HepG2 (cell line): ENCODE results near the gene THBD. TPM values are rescaled to one million over a fixed set of nuclear protein-coding genes. Genes with fewer than 3 reads are reported as not detected.

Experiments used
- ATAC-seq: fragments of 200-7000 bp; cut with Tn5 transposase; 3 replicates; pipeline ENCODE4 v1.9.1; 2020; ENCODE audit warnings: mild to moderate bottlenecking, moderate library complexity
- BruUV-seq: library from RNA; stranded (reverse); fragments of 400-500 nt; replicated peaks from 2 replicates; lab custom pipeline; 2021; lab: Mats Ljungman, UMichigan
- CTCF ChIA-PET: fragments of 300-600 bp; formaldehyde crosslinking; extraction: SDS; loops from one replicate; lab custom pipeline; 2021; ENCODE audit warnings: low total read pairs, inconsistent platforms, low intra/inter-chr PET ratio; lab: Yijun Ruan, JAX
- POLR2A ChIA-PET: fragments of 350-600 bp; sonication (Branson Sonifier 250); formaldehyde crosslinking; loops from one replicate; lab custom pipeline; 2020; ENCODE audit warnings: antibody characterized with exemption, inconsistent platforms; lab: Yijun Ruan, JAX
- DNase-seq: peaks from one replicate; pipeline ENCODE4 v3.0.0-alpha.2; 2015; ENCODE audit warnings: low spot score
- FAIRE-seq: peaks from 3 replicates; lab custom pipeline; 2011; peaks lifted over from hg19 to GRCh38; lab: Jason Lieb, UNC
- H2AFZ ChIP-seq: one replicate; pipeline ENCODE4 v1.6.1; 2011; ENCODE audit warnings: low read length, inconsistent platforms
- H3K27ac ChIP-seq: fragments of 300-600 bp; 3 replicates; pipeline ENCODE4 v1.8.0; 2011; ENCODE audit warnings: mixed run types, mild to moderate bottlenecking, mixed read lengths, low read length, inconsistent platforms; ENCODE audit not compliant: insufficient read depth; ENCODE audit errors: extremely low read length
- H3K27me3 ChIP-seq, 2 experiments: fragments of 200-600 bp in 1 of 2; 2 replicates in 1 of 2; 3 replicates in 1 of 2; pipeline versions ENCODE4 v1.6.0 to v1.8.0; 2011; ENCODE audit warnings: low read length in 2 of 2, mild to moderate bottlenecking in 2 of 2, moderate library complexity in 2 of 2, inconsistent platforms in 1 of 2; ENCODE audit not compliant: insufficient read depth in 2 of 2, control insufficient read depth in 1 of 2
- H3K36me3 ChIP-seq, 2 experiments: fragments of 200-600 bp in 1 of 2; replicated peaks in 1 of 2; 2 replicates in 1 of 2; 3 replicates in 1 of 2; pipeline versions ENCODE4 v1.5.1 to v1.8.0; 2011; ENCODE audit warnings: low read length in 2 of 2, inconsistent platforms in 1 of 2; ENCODE audit not compliant: insufficient read depth in 2 of 2, control insufficient read depth in 1 of 2
- H3K4me1 ChIP-seq: 2 replicates; pipeline ENCODE4 v1.5.1; 2012; ENCODE audit warnings: low read length, inconsistent platforms; ENCODE audit not compliant: insufficient read depth
- H3K4me2 ChIP-seq: 2 replicates; pipeline ENCODE4 v1.6.0; 2011; ENCODE audit warnings: low read depth, low read length, inconsistent platforms
- H3K4me3 ChIP-seq, 3 experiments: fragments of 200-600 bp in 1 of 3; sonication (generic), shearing (Covaris generic) in 1 of 3; replicated peaks in 1 of 3; 2 replicates each; pipeline ENCODE4 v1.5.1; 2011 to 2016; ENCODE audit warnings: low read length in 3 of 3, inconsistent platforms in 2 of 3, low read depth in 2 of 3, mild to moderate bottlenecking in 2 of 3, control low read depth in 1 of 3, mixed read lengths in 1 of 3; ENCODE audit not compliant: insufficient read depth in 1 of 3
- H3K79me2 ChIP-seq: one replicate; pipeline ENCODE4 v1.6.1; 2011; ENCODE audit warnings: low read length, inconsistent platforms; ENCODE audit not compliant: insufficient read depth
- H3K9ac ChIP-seq: 2 replicates; pipeline ENCODE4 v1.6.0; 2011; ENCODE audit warnings: mild to moderate bottlenecking, low read depth, low read length, inconsistent platforms; ENCODE audit not compliant: insufficient read depth
- H3K9me3 ChIP-seq: 2 replicates; pipeline ENCODE4 v1.5.1; 2012; ENCODE audit warnings: mild to moderate bottlenecking, low read length
- H4K20me1 ChIP-seq: 2 replicates; pipeline ENCODE4 v1.6.0; 2011; ENCODE audit warnings: inconsistent platforms, mild to moderate bottlenecking, low read length, moderate library complexity; ENCODE audit not compliant: insufficient read depth
- AGO1 ChIP-seq: fragments of 200-400 bp; formaldehyde crosslinking; IDR thresholded peaks from 2 replicates; pipeline ENCODE4 v1.6.1; 2017; ENCODE audit warnings: mild to moderate bottlenecking, low read depth, low read length, moderate library complexity; ENCODE audit not compliant: poor library complexity, severe bottlenecking
- NFKB2 ChIP-seq: sonication (generic); formaldehyde crosslinking; IDR thresholded peaks from 2 replicates; pipeline ENCODE4 v1.4.0; 2020; ENCODE audit warnings: missing genetic modification reagents, borderline replicate concordance
- RFXAP ChIP-seq: sonication (generic); formaldehyde crosslinking; IDR thresholded peaks from 2 replicates; pipeline ENCODE4 v1.4.0; 2020; ENCODE audit warnings: missing genetic modification reagents, borderline replicate concordance
- SMAD9 ChIP-seq: sonication (generic); formaldehyde crosslinking; IDR thresholded peaks from 2 replicates; pipeline ENCODE4 v1.5.1; 2020; ENCODE audit warnings: mild to moderate bottlenecking, missing genetic modification reagents
- THRA ChIP-seq: sonication (generic); formaldehyde crosslinking; IDR thresholded peaks from 2 replicates; pipeline ENCODE4 v1.4.0; 2020; ENCODE audit warnings: missing genetic modification reagents, borderline replicate concordance
- YEATS4 ChIP-seq: sonication (generic); formaldehyde crosslinking; IDR thresholded peaks from 2 replicates; pipeline ENCODE4 v1.4.0; 2020; ENCODE audit warnings: missing genetic modification reagents, borderline replicate concordance
- ZFP36L2 ChIP-seq: sonication (generic); formaldehyde crosslinking; IDR thresholded peaks from 2 replicates; pipeline ENCODE4 v1.4.0; 2020; ENCODE audit warnings: missing genetic modification reagents
- ZMYM4 ChIP-seq: sonication (generic); formaldehyde crosslinking; IDR thresholded peaks from 2 replicates; pipeline ENCODE4 v1.8.1; 2023; ENCODE audit warnings: mild to moderate bottlenecking, missing genetic modification reagents
- ZNF12 ChIP-seq: sonication (generic); formaldehyde crosslinking; IDR thresholded peaks from 2 replicates; pipeline ENCODE4 v1.5.0; 2020; ENCODE audit warnings: missing genetic modification reagents
- ZNF18 ChIP-seq: sonication (generic); formaldehyde crosslinking; IDR thresholded peaks from 2 replicates; pipeline ENCODE4 v1.8.0; 2022; ENCODE audit warnings: mild to moderate bottlenecking, missing genetic modification reagents; ENCODE audit not compliant: insufficient replicate concordance
- ZNF34 ChIP-seq: sonication (generic); formaldehyde crosslinking; IDR thresholded peaks from 2 replicates; pipeline ENCODE4 v1.4.0; 2020; ENCODE audit warnings: mild to moderate bottlenecking, missing genetic modification reagents, borderline replicate concordance
- ZNF839 ChIP-seq: sonication (generic); formaldehyde crosslinking; IDR thresholded peaks from 2 replicates; pipeline ENCODE4 v1.4.0; 2020; ENCODE audit warnings: missing genetic modification reagents, mild to moderate bottlenecking, borderline replicate concordance
- WGBS: methylation state at CpG from one replicate; pipeline ENCODE4 v1.1.6; 2017; ENCODE audit warnings: low lambda C conversion rate; 5-methylcytosine and 5-hydroxymethylcytosine counted together
- in situ Hi-C: cut with HindIII; loops from 2 replicates; pipeline ENCODE4 v1.10.0; 2017; ENCODE audit warnings: low pct_unique_long_range_greater_than_20kb; ENCODE audit not compliant: extremely low pct_ligation_motif_present
- intact Hi-C: fragments of 100-400 bp; cut with micrococcal nuclease; formaldehyde crosslinking; loops from one replicate; pipeline ENCODE4 v1.10.0; 2022; ENCODE audit not compliant: unreplicated experiment
- polyA plus RNA-seq, 8 experiments: library from polyadenylated mRNA; depleted of rRNA in 3 of 8; stranded (reverse) in 7 of 8; unstranded in 1 of 8; fragments of >200 nt; fragmentation: Illumina TruSeq in 4 of 8; extraction: Trizol in 4 of 8; gene quantifications; 2 replicates each; pipeline versions ENCODE4 v1.2.1 to v1.2.3, GENCODE V29; 2011 to 2016; ENCODE audit warnings: low read depth in 4 of 8, missing spikeins in 1 of 8, mixed read lengths in 1 of 8; ENCODE audit not compliant: insufficient read depth in 1 of 8
- total RNA-seq, 5 experiments: library from RNA; depleted of rRNA; stranded (reverse); fragments of >200 nt; fragmentation: Illumina TruSeq; extraction: Trizol; gene quantifications; 2 replicates each; pipeline ENCODE4 v1.2.3, GENCODE V29; 2016; ENCODE audit warnings: low read depth in 1 of 5
- TF ChIP-seq, protein P1 (sequence below), 2 experiments: fragments of 450-650 bp in 1 of 2; sonication (generic) in 1 of 2; formaldehyde crosslinking; IDR thresholded peaks; 2 replicates each; pipeline versions ENCODE4 v1.5.0 to v1.8.0; 2020 to 2022; ENCODE audit warnings: mild to moderate bottlenecking in 1 of 2, missing genetic modification reagents in 1 of 2
- TF ChIP-seq, protein P2 (sequence below): sonication (generic); formaldehyde crosslinking; IDR thresholded peaks from 2 replicates; pipeline ENCODE4 v1.5.1; 2020; ENCODE audit warnings: missing genetic modification reagents, mild to moderate bottlenecking, borderline replicate concordance
- TF ChIP-seq, protein P3 (sequence below): sonication (generic); formaldehyde crosslinking; IDR thresholded peaks from 2 replicates; pipeline ENCODE4 v1.8.0; 2022; ENCODE audit warnings: mild to moderate bottlenecking, missing genetic modification reagents

The THBD gene
- total and polyA plus RNA-seq, 2 of the 13 experiments (the other 11 are each of a cell fraction or from before 2014, with no cell fraction given) = 0.03 TPM; not detected in 1

- TF ChIP-seq ZFP36L2 (CRISPR knock-in tag) = no peak
- no peak for TF ChIP-seq YEATS4 (CRISPR knock-in tag)
- TF ChIP-seq, all 625 proteins: peak for 2
Measured at GRCh38 chr20:23058240-23058639, 8.8 kb upstream of the THBD start (continued).

DNA sequence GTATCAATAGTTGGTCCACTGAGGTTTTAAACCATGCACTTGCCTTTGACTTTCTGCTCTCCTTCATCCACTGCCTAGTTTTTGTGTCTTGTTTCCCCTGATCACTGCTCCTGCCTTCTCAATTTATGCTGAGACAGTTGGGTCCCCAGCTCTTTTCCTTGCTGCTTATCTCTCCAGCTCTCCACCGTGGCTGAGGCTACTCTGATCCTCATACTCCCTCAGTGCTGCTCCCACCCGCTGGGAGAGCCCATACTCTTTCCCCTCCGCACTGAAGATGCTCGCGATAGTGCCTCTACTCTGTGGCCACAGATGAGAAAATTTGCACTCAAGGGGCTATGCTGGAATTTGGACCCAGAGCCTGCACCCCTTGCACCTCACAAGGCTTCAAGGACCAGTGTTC, 3.4 kb upstream of the THBD start:
- Histone ChIP-seq H3K4me1 (no peaks in the 10 kb centered on the region), H3K9ac (no peak overlapping the region), H3K4me3 (no peak overlapping the region), H2AFZ (no peak overlapping the region), H3K79me2 (no peaks in the 10 kb centered on the region), H3K4me2 (no peak overlapping the region), H3K9me3 (no peaks in the 10 kb centered on the region), H4K20me1 (no peaks in the 10 kb centered on the region), H3K27ac (no peak overlapping the region), H3K27me3 (peaks cover 3 to 28% of the 10 kb centered on the region in 2 experiments; a peak in 4 of 5 replicates), H3K36me3 (no peaks in the 10 kb centered on the region)
- in situ Hi-C loops = no loop called here
- no TSS peak for BruUV-seq
- DNase-seq (no peak), FAIRE-seq (no peak), ATAC-seq (no peak)
- ChIA-PET POLR2A (no interaction called here), CTCF (no interaction called here)
- 16% methylated on average over 5 of the region's 5 CpGs for WGBS
- intact Hi-C loops = no loop called here
- TF ChIP-seq SMAD9 (CRISPR knock-in tag) = no peak
- TF ChIP-seq, protein P1, sequence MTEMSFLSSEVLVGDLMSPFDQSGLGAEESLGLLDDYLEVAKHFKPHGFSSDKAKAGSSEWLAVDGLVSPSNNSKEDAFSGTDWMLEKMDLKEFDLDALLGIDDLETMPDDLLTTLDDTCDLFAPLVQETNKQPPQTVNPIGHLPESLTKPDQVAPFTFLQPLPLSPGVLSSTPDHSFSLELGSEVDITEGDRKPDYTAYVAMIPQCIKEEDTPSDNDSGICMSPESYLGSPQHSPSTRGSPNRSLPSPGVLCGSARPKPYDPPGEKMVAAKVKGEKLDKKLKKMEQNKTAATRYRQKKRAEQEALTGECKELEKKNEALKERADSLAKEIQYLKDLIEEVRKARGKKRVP (CRISPR knock-in tag; IDR thresholded peaks at IDR 0.05) = no peak
- no peak for TF ChIP-seq NFKB2 (CRISPR knock-in tag)
- no peak for TF ChIP-seq ZNF12 (CRISPR knock-in tag)
- TF ChIP-seq ZNF34 (CRISPR knock-in tag) = no peak
- no peak for TF ChIP-seq ZNF839 (CRISPR knock-in tag)
- TF ChIP-seq ZMYM4 (CRISPR knock-in tag) = no peak
- TF ChIP-seq RFXAP (CRISPR knock-in tag) = no peak
- no peak for TF ChIP-seq ZNF18
- no peak for TF ChIP-seq THRA (CRISPR knock-in tag)
- no peak for TF ChIP-seq AGO1
- TF ChIP-seq, protein P2, sequence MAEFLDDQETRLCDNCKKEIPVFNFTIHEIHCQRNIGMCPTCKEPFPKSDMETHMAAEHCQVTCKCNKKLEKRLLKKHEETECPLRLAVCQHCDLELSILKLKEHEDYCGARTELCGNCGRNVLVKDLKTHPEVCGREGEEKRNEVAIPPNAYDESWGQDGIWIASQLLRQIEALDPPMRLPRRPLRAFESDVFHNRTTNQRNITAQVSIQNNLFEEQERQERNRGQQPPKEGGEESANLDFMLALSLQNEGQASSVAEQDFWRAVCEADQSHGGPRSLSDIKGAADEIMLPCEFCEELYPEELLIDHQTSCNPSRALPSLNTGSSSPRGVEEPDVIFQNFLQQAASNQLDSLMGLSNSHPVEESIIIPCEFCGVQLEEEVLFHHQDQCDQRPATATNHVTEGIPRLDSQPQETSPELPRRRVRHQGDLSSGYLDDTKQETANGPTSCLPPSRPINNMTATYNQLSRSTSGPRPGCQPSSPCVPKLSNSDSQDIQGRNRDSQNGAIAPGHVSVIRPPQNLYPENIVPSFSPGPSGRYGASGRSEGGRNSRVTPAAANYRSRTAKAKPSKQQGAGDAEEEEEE (CRISPR knock-in tag) = no peak
- TF ChIP-seq, protein P3, sequence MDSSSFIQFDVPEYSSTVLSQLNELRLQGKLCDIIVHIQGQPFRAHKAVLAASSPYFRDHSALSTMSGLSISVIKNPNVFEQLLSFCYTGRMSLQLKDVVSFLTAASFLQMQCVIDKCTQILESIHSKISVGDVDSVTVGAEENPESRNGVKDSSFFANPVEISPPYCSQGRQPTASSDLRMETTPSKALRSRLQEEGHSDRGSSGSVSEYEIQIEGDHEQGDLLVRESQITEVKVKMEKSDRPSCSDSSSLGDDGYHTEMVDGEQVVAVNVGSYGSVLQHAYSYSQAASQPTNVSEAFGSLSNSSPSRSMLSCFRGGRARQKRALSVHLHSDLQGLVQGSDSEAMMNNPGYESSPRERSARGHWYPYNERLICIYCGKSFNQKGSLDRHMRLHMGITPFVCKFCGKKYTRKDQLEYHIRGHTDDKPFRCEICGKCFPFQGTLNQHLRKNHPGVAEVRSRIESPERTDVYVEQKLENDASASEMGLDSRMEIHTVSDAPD (CRISPR knock-in tag) = no peak
